GM21723 (cell line): ENCODE data around the gene KCNMA1.
"Not testable (repeated sequence)": the region's sequence is repeated elsewhere in the genome, so short reads cannot be mapped to it uniquely, and the experiment has no call there.

Source experiments
- ATAC-seq: cut with Tn5 transposase; IDR thresholded peaks from one replicate; pipeline ENCODE4 v1.9.1; 2021; ENCODE audit warnings: mild to moderate bottlenecking, moderate library complexity; ENCODE audit not compliant: unreplicated experiment

Gene KCNMA1

DNA sequence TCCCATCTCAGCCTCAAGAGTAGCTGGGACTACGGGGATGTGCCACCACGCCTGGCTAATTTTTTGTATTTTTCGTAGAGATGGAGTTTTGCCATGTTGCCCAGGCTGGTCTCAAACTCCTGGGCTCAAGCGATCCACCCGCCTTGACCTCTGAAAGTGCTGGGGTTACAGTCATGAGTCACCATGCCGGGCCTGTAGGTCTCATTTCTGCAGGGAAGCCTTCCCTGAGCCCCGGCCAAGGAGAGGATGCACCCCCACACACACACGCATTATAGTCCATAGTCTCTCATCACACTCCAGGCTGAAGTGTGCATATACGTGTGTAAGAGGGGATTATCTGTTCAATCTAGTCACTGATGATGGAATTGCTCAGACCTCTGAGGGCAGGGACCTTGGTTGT, 29.3 kb downstream of the KCNMA1 start:
- ATAC-seq: no peak

DNA sequence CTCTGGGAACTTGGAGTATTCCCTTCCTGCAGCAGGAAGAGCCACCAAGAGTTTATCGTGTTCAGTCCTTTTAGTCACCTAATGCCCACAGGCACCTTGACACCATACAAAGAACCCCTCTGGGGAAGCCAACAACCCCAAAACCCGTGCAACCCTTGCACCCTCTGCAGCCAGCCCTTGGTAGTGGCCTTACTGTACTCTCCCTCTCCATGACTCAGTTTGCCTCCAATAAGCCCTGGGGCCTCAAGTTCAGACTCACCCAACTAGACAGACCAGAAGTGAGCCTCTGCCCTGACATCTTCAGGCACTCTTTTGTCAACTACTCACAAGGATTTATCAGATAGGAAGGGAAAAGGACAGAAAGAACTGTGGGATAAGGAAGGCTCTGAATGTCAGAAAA, 30.9 kb downstream of the KCNMA1 start:
- ATAC-seq: no peak

DNA sequence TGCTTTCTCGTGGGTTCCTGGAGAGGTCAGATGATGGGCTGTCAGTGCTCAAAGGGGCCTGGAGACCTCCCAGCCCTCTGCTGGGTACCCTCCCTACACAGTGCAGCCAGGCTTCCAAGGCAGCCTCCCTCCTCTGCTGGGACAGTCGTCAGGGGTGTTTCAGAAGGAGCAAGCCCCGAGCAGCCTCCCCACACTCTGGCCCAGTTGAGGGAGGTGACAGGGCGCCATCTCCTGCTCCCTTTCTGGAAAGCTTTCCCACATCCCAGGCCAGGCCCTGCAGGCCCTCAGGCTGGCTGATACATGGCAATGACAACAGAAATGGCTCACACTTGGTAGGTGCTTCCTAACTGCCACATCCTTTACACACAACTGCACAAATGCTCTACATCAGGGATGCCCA, 32.1 kb downstream of the KCNMA1 start:
- ATAC-seq: no peak

DNA sequence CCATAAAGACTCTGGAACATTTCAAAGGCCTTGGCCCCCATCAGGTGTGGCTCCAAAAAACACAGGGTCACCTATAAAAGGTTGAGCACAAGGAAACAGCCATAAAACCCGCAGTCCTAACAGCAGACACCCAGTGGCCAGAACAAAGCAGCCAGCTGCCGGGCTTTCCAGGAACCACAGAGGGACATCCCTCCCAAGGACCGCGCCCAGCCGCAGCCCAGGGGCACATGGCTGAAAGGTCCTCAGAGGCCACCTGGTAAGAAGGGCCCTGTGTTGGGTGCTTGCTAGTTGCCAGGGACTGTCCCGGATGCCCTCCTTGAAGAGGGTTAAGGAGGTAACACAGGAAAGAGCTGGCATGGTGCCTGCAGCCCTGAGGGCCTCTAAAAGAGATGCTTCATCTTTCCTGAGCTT, 32.7 kb downstream of the KCNMA1 start:
- ATAC-seq: no peak

DNA sequence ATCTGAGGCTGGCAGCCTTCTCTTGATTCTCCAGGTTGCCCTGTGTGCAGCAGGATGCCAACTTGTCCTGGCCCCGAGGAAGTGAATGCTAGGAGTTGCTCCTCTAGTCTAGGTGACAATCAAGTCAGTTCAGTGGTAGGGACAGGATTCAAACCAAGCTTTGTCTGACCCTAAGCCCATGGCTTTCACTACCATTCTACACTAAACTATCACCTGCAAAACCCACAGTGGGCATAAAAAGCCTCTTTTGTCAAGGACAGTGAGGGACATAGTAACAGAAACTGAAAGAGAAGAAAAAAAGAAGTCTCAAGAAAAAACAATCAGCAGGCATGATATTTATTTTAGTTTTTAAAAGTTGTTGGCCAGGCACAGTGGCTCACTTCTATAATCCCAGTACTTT, 33.5 kb downstream of the KCNMA1 start:
- peak; percentile 34 for ATAC-seq

DNA sequence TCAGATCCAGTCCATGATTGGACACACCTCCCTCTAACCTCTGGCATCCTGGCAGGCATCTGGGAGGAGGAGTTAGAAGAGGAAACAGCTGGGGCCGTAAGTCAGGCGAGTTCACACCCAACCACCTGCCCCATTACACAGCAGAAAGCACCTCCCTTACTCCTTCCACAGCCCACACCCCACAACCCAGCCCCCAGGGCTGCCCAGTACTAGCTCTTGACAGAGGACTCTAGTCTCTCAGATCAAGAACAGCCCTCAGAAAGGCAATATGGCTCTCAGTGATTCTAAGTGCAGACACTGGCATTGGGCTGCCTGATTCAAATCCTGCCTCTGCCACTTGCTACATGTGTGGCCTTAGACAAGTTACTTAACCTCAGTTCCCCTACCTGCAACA, 34.1 kb downstream of the KCNMA1 start:
- peak; percentile 59 for ATAC-seq

DNA sequence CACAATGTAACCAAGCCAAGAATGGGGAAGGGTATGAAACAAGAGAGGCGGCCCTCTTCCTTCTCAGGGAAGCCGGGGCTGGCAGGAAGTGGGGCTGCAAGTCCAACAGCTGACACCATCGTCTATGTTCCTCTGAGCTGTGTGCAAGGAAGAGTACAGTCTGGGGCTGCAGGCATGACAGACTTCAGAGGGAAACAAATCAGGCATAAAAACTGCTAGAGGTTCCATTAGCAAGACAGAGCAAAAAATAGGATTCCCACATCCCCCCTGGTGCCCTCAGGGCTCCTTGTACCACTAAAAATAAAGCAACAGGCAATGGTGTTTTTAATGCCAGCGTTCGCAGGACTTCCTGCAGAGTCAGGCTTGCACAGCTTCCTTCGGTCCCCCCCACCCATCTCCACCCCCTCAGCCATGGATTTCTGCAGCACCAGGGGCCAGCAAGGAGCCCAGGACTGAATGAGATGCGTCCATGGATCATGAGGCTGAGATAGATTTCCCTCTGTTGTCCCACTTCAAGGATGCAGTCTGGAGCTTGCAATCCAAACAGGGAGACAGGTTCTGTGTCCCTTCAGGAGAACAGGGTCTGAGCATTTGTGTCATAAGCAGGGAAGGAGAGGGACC, 34.6 kb downstream of the KCNMA1 start:
- no peak for ATAC-seq

DNA sequence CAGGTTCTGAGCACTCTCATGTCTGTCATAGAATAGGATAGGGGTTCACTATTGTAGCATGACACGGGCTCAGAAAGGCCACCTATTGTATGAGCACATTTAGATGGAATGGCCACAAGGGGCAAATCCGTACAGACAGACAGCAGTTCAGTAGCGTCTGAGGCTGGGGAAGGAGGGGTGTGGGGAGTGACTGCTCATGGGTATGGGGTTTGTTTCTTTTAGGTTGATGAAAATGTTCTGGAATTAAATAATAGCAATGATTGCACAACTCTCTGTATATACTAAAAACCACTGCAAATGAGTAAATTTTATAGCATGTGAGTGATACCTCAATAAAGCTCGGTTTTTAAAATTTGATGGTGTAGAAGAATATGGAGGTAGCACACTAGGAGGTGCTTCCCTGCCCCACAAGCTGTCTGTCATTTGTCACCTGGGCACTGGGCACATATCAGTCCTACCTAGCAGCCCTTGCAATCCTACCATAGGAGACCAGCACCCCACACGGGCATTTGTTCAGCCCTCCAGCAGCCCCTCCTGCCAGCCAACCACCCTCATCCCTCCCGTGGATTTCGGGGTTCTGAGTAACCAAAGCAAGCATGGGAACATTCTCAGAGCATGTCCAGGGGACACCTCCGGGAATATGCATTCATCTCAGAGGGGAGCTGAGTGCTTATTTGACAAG, 35.2 kb downstream of the KCNMA1 start:
- no peak for ATAC-seq

DNA sequence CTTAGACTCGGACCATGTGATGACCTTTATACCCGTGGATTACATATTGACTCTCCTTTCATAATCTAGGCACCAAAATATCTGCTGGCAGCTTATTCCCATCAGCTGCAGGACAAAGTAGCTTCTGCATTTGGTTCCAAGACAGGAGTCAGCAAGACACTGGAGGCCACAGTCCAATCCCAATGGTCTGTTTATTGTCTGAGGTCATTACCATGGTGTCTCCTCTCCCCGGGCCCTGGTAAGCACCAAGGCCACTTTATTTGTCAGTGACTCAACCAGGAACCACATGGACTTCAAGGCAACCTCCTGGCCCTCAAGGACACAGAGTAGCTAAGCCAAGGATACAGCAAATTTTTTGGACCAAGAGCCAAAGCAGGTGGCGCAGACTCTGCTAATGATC, 36.1 kb downstream of the KCNMA1 start:
- no peak for ATAC-seq

DNA sequence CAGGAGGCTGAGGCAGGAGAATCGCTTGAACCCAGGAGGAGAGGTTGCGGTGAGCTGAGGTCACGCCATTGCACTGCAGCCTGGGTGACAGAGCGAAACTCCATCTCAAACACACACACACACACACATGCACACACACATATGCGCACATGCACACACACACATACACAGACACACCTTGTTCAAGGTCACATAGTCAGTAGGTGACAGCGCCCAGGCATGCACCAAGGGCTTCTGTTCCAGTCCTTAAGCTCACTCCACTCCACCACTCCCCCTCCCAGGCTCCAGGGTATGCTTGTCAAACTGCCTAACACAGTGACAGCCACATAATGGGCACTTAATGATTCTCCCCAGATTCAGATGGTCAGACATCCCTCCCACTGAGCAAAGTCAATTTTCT, 37.0 kb downstream of the KCNMA1 start:
- ATAC-seq: no peak

DNA sequence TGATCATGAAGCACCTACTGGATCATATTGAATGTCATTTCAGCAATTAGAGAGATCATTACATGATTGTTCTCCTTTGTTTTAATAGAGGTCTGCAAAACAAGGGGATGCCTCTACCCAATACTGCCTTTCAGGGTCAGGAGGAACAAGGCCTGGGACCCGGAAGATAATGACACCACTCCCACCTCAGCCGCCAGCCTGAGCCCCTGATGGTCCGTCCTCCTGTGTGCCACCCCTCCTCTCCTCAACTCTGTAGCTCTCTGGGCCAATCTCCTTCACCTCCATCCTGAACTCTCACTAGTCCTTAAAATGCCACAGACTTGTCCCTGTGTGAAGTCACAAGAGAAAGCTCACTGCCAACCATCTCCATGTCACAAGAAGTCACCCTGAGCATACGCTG, 38.0 kb downstream of the KCNMA1 start:
- ATAC-seq: no peak

DNA sequence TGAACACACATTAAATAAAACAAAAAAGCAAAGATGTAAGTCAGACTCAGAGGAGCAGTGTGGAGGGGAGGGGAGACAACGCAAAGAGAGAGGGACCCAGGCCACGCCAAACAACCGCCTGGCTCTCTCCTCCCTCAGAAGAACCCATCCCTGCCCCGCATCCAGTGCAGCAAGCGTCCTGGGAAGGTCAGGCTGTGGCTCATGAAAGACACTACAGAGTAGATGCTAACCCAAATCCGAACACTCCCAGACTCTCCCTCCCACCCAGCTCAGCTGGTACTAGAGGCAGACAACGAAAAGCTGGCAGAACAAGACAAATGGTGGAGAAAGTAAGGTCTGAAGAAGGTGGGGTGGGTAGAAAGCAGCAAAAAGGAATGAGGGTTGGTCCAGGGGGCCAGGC, 39.0 kb downstream of the KCNMA1 start:
- ATAC-seq: no peak

DNA sequence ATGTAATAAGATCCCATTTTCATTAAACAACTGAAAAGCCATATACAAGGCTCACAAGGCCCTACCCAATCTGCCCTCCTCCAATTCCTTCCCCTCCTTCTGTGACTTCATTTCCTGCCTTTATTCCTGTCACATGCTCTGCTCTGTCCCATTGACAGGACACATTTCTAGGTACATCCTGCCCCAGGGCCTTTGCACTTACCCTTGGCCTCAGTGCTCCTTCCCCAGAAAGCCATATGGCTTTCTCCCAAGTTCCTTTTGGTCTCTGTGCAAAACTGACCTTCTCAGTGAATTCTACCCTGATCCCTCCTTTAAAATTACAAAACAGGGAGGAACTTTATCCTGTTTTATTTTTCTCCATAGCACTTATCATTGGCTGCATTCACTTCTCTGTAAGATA, 40.0 kb downstream of the KCNMA1 start:
- ATAC-seq: no peak

DNA sequence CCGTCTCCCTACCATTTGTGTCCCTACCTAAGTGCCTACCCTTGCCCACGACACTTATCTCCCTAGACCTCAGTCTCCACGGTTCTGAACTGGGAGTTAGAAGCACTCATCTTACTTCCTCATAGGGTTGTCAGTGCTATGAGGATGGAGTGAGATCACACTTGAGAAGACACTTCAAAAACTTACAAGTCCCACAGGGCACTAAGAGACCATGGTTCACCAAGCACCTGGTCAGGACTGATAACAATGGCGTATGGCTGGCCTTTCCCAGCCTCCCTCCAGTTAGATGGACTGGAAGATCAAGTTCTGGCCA, 43.2 kb downstream of the KCNMA1 start:
- no peak for ATAC-seq

DNA sequence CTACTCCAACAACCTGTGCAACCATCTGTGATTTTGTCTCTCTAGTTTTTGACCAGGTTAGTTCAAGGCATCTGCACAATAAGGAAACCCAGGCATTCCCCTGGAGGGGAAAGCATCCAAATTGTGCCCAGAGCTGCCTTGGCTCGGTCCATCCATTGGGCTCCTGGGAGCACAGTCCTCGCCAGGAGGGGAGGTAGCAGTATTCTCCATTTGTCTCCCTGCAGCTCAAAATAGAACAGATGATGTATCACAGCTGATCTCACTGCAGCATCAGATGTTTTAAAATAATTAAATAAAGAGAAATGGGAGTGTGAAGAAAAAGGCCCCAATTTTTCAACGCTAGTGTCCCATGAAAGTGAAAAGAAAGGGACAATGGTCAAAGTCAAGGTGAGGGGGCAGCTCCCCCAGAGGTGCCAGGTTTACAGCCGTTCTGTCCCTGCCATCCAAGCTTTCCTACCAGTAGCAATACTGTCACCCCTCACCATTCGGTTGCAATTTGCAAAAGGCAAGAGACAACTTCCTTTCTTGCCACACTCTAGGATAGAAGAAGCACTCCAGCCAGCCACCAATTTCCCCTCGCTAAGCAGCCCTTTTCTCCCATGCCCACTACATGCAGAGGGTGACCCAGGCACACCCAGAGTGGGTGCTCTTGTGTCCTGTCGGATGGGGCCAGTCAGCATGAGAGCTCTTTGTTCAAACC, 43.7 kb downstream of the KCNMA1 start:
- no peak for ATAC-seq

DNA sequence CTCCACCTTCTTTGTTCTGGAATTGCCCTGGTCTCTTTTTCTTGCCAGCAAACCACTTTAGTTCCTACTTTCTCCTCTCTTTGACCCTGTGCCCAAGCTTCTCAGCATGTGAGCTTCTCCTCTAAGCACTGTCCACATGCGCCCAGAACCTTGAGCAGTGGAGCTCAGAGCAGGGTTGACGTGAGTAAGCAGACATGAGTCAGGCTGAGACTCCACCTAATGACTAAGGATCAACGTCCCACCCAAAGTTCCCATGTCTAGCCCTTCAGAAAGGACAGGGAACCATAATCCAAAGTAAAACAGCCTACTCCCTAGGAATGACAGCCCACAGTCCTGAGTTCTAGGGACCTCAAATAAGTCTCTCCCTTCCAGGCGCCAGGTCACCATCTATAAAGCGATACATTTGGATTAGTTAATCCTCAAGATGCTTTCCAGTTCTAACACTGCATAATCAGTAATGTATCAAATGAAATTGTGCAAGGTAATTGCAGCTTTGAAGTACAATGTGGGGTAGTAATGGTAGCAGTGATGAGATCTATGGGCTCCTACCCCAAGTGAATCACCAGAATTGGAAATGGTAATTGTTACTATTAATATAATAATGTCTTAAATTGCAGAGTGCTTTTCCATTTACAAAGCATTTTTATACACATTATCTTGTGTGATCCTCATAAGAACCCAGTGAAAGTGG, 44.5 kb downstream of the KCNMA1 start:
- ATAC-seq: no peak

DNA sequence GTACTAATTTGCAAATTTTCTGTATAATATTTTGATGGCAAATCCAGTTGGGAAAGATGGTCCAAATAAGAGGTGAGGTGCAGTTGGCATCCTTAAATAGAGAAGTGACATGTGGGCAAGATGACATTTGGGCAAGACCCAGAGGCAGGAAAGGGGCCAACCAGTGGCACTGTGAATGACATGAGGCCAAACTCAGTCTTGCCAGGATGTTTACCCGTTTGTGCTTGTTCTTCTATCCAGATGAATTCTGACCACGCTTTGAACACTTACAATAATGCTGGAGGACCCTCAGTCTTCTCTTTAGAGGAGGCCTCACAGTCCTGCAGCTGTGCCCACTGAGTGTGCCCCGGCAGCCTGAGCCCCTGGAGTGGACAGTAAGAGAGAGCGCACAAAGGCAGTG, 45.1 kb downstream of the KCNMA1 start:
- no peak for ATAC-seq

DNA sequence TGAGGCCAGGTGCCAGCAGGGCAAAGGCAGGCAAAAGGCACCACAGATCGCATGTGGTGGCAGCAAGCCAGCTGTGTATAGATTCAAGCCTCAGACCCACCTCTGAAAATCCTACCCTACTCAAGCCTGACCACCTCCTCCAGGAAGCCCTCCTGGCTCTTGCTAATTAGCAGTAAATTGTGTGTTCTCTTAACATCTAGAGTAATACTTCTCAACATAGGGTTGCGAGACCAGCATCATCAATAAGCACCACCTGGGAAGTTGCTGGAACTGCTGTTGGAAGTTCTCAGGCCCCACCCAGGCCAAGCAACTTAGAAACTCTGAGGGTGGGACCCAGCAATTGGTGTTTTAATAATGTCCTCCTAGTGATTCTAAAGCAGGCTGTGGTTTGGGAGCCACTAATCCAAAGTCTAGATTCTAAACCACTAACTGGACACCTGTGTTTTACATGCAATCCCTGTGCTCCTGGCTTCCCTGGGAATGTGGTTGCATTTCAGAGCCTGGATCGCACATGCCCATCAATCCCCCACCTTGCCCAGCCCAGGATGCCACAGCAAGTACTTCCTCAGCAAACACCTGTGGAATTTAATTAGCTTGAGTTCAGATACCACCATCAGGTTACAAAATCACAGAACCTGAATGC, 46.2 kb downstream of the KCNMA1 start:
- no peak for ATAC-seq

DNA sequence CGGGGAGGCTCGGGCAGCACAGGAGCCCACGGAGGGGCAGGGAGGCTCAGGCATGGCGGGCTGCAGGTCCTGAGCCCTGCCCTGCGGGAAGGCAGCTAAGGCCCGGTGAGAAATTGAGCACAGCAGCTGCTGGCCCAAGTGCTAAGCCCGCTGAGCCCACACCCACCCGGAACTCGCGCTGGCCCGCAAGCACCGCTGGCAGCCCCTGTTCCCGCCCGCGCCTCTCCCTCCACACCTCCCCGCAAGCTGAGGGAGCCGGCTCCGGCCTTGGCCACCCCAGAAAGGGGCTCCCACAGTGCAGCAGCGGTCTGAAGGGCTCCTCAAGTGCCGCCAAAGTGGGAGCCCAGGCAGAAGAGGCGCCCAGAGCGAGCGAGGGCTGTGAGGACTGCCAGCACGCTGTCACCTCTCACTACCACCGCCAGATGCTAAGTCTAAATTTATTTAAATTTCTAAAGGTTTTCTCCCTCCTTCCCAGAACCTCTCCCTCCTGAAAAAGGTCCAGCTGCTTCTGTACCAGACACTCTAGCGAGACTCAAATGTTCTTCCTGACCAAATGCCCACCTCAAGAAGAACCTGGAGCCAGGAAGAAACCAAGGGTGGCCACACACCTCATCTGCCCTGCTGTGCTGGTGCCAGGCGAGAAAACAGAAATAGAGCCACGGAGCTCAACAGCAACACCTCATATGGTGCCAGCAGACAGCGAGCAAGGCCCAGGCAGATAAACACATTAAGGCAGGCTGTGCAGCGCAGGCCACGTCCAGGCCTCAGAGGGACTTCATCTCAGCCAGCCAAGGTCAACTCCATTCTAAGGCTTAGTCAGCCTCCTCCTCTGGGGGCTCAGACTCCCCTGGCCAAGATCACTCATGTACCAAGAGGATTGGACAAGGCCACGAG, 47.0 kb downstream of the KCNMA1 start:
- ATAC-seq: no peak

DNA sequence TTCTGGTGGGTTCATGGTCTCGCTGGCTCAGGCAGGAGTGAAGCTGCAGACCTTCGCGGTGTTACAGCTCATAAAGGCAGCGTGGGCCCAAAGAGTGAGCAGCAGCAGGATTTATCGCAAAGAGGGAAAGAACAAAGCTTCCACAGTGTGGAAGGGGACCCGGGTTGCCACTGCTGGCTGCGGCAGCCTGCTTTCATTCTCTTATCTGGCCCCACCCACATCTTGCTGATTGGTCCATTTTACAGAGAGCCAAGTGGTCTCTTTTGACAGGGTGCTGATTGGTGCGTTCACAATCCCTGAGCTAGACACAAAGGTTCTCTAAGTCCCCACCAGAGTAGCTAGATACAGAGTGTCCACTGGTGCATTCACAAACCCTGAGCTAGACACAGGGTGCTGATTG, 47.9 kb downstream of the KCNMA1 start:
- ATAC-seq: not testable (repeated sequence)

DNA sequence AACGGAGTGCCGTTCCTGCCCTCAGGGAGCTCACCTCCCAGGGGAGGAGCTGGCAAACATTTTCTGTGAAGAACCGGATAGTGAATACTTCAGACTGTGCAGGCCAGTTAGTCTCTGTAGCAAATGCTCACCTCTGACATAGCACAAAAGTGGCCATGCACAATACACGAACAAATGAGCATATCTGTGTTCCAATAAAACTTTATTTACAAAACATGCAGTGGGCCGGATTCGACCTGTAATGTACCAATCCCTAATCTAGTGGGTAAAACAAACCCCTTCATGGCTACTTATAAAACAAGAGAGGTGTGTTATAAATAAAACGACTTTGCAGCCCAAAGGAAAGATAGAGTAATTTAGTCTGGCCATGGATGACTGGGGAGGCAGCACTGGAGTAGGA, 48.7 kb downstream of the KCNMA1 start:
- no peak for ATAC-seq
